GM19467 (cell line): ENCODE results near the gene SLC6A19.
"Not testable (repeated sequence)": the region's sequence is repeated elsewhere in the genome, so short reads cannot be mapped to it uniquely, and the experiment has no call there.

Experiments
- ATAC-seq: cut with Tn5 transposase; IDR thresholded peaks from one replicate; pipeline ENCODE4 v1.9.1; 2021; ENCODE audit warnings: mild to moderate bottlenecking, moderate library complexity; ENCODE audit not compliant: unreplicated experiment

SLC6A19 gene

GRCh38 chr5:1220351-1220750 lies 19.0 kb downstream of the SLC6A19 start:
- no peak for ATAC-seq

- ATAC-seq: no peak
Observed at GRCh38 chr5:1220831-1221230, 19.4 kb downstream of the SLC6A19 start.

GRCh38 chr5:1221721-1222120 lies 20.3 kb downstream of the SLC6A19 start:
- no peak for ATAC-seq

GRCh38 chr5:1222147-1222546 lies 20.8 kb downstream of the SLC6A19 start:
- no peak for ATAC-seq

GRCh38 chr5:1222621-1223277 lies 21.4 kb downstream of the SLC6A19 start:
- ATAC-seq: no peak

- ATAC-seq: no peak
Observed at GRCh38 chr5:1223278-1223670, 21.9 kb downstream of the SLC6A19 start.

GRCh38 chr5:1224631-1225030 lies 23.2 kb downstream of the SLC6A19 start:
- ATAC-seq: no peak

GRCh38 chr5:1225081-1225480 lies 23.7 kb downstream of the SLC6A19 start, which contains the start of gene SLC6A18:
Gene SLC6A18 (plus strand): TSS chr5:1225381. CDS start chr5:1225478, 97 bp downstream.
- no peak for ATAC-seq

GRCh38 chr5:1226231-1226630 lies 24.8 kb downstream of the SLC6A19 start:
- no peak for ATAC-seq

- no peak for ATAC-seq
Observed at GRCh38 chr5:1226839-1227581, 25.6 kb downstream of the SLC6A19 start.

- ATAC-seq: no peak
Observed at GRCh38 chr5:1227667-1228066, 26.3 kb downstream of the SLC6A19 start.

GRCh38 chr5:1228120-1228519 lies 26.7 kb downstream of the SLC6A19 start:
- no peak for ATAC-seq

- ATAC-seq: not testable (repeated sequence)
Observed at GRCh38 chr5:1229023-1229422, 27.6 kb downstream of the SLC6A19 start.

- ATAC-seq: no peak
Observed at GRCh38 chr5:1229822-1230221, 28.4 kb downstream of the SLC6A19 start.

- ATAC-seq: no peak
Observed at GRCh38 chr5:1230551-1230950, 29.2 kb downstream of the SLC6A19 start.

- no peak for ATAC-seq
Observed at GRCh38 chr5:1231354-1231905, 30.0 kb downstream of the SLC6A19 start.

GRCh38 chr5:1232780-1233179 lies 31.4 kb downstream of the SLC6A19 start:
- ATAC-seq: no peak

- ATAC-seq: no peak
Observed at GRCh38 chr5:1235379-1235778, 34.0 kb downstream of the SLC6A19 start.

GRCh38 chr5:1235838-1236237 lies 34.4 kb downstream of the SLC6A19 start:
- ATAC-seq: no peak

GRCh38 chr5:1239505-1240251 lies 38.3 kb downstream of the SLC6A19 start:
- no peak for ATAC-seq

- ATAC-seq: no peak
Observed at GRCh38 chr5:1240496-1241260, 39.3 kb downstream of the SLC6A19 start.
